H1 (cell line): ENCODE measurements around the gene KCNA1. TPM values are rescaled to one million over a fixed set of nuclear protein-coding genes. Genes with fewer than 3 reads are reported as not detected.

Experiments used
- CTCF ChIP-seq, 3 experiments: IDR thresholded peaks; 1 replicate in 2 of 3; 2 replicates in 1 of 3; pipeline versions ENCODE4 v1.5.1 to v1.6.1; 2011; ENCODE audit warnings: low read length in 3 of 3, mild to moderate bottlenecking in 3 of 3, inconsistent platforms in 2 of 3, low read depth in 1 of 3, moderate library complexity in 1 of 3; ENCODE audit not compliant: insufficient read depth in 1 of 3; ENCODE audit errors: control extremely low read depth in 1 of 3
- EZH2 ChIP-seq: fragments of 200-600 bp; sonication (generic); IDR thresholded peaks from 2 replicates; pipeline ENCODE4 v1.7.1; 2012; ENCODE audit warnings: low read depth, mild to moderate bottlenecking, moderate library complexity, low read length, inconsistent platforms; ENCODE audit not compliant: severe bottlenecking
- polyA plus RNA-seq, 7 experiments: library from polyadenylated mRNA; depleted of rRNA in 3 of 7; stranded (reverse) in 5 of 7; unstranded in 2 of 7; fragments of >200 nt in 5 of 7; fragments of 200-250 nt in 2 of 7; gene quantifications; 1 replicate in 5 of 7; 2 replicates in 1 of 7; 4 replicates in 1 of 7; pipeline versions ENCODE4 v1.2.1 to v1.2.3, GENCODE V29; 2011 to 2013; ENCODE audit warnings: missing spikeins in 2 of 7, mixed read lengths in 2 of 7
- total RNA-seq: library from RNA; stranded (reverse); fragmentation: NEBNext Ultra II Directional; extraction: Animal tissue kit (Norgen Biotek cat#: 25700); gene quantifications from 2 replicates; pipeline ENCODE4 v1.2.1, GENCODE V29; 2021

KCNA1 gene
- total and polyA plus RNA-seq, 2 of the 8 experiments (the other 6 are each of a cell fraction or from before 2014, with no cell fraction given) = 0.23 to 0.30 TPM

- TF ChIP-seq CTCF (IDR thresholded peaks at IDR 0.05; ENCODE audit: control extremely low read depth in 1 of 3, insufficient read depth in 1 of 3, low read depth in 1 of 3, low read length in 3 of 3) (no peak), EZH2 (no peak)
Observed at GRCh38 chr12:4932576-4932975, 22.9 kb downstream of the KCNA1 start (continued).
